K562 (cell line): Measurements from ENCODE around the gene KCTD21. TPM values are rescaled to one million over a fixed set of nuclear protein-coding genes. Genes with fewer than 3 reads are reported as not detected.

ENCODE experiments used
- ATAC-seq: fragments of 200-7000 bp; cut with Tn5 transposase; 3 replicates; pipeline ENCODE4 v1.9.1; 2020; ENCODE audit warnings: moderate library complexity
- BruUV-seq: library from RNA; stranded (reverse); fragments of 400-500 nt; replicated peaks from 2 replicates; lab custom pipeline; 2021; lab: Mats Ljungman, UMichigan
- CTCF ChIA-PET: fragments of 300-600 bp; formaldehyde crosslinking; extraction: SDS; loops from one replicate; lab custom pipeline; 2021; ENCODE audit warnings: low intra/inter-chr PET ratio; lab: Yijun Ruan, JAX
- POLR2A ChIA-PET: fragments of 300-600, 350-650 bp; sonication (Branson Sonifier 250); formaldehyde crosslinking; extraction: SDS; loops from one replicate; lab custom pipeline; 2021; ENCODE audit warnings: antibody characterized with exemption, inconsistent platforms; lab: Yijun Ruan, JAX
- DNase-seq, 4 experiments: peaks; one replicate each; pipeline versions ENCODE4 v3.0.0 to v3.0.0-alpha.2; 2011 to 2018; ENCODE audit warnings: low spot score in 3 of 4, mixed read lengths in 3 of 4; ENCODE audit errors: extremely low read depth in 1 of 4
- FAIRE-seq: peaks from 2 replicates; lab custom pipeline; 2011; peaks lifted over from hg19 to GRCh38; lab: Jason Lieb, UNC
- H2AFZ ChIP-seq: 2 replicates; pipeline ENCODE4 v1.6.0; 2011; ENCODE audit warnings: low read depth, low read length, control low read depth, inconsistent platforms
- H3K27ac ChIP-seq: fragments of 200-600 bp; 3 replicates; pipeline ENCODE4 v1.8.0; 2011; ENCODE audit warnings: low read depth, mild to moderate bottlenecking, control low read depth, inconsistent platforms, low read length, moderate library complexity, mixed read lengths; ENCODE audit errors: extremely low read depth
- H3K27me3 ChIP-seq, 2 experiments: fragments of 300-600 bp in 1 of 2; 2 replicates in 1 of 2; 3 replicates in 1 of 2; pipeline versions ENCODE4 v1.6.0 to v1.8.0; 2011; ENCODE audit warnings: inconsistent platforms in 2 of 2, low read length in 2 of 2, mild to moderate bottlenecking in 1 of 2, mixed read lengths in 1 of 2, moderate library complexity in 1 of 2; ENCODE audit not compliant: control insufficient read depth in 2 of 2, insufficient read depth in 2 of 2
- H3K36me3 ChIP-seq: fragments of 300-600 bp; 3 replicates; pipeline ENCODE4 v1.8.0; 2011; ENCODE audit warnings: mild to moderate bottlenecking, low read length, inconsistent platforms; ENCODE audit not compliant: control insufficient read depth, insufficient read depth
- H3K4me1 ChIP-seq, 2 experiments: fragments of 200-600 bp in 1 of 2; replicated peaks in 1 of 2; 2 replicates in 1 of 2; 3 replicates in 1 of 2; pipeline versions ENCODE4 v1.5.1 to v1.8.0; 2011; ENCODE audit warnings: inconsistent platforms in 2 of 2, low read length in 2 of 2, mild to moderate bottlenecking in 1 of 2, mixed read lengths in 1 of 2, moderate library complexity in 1 of 2; ENCODE audit not compliant: control insufficient read depth in 2 of 2, insufficient read depth in 2 of 2
- H3K4me2 ChIP-seq: 2 replicates; pipeline ENCODE4 v1.6.1; 2011; ENCODE audit warnings: low read length, control low read depth, inconsistent platforms, mixed read lengths; ENCODE audit not compliant: insufficient read depth
- H3K4me3 ChIP-seq: fragments of 200-600 bp; sonication (generic), shearing (Covaris generic); 2 replicates; pipeline ENCODE4 v1.5.1; 2016; ENCODE audit warnings: control low read depth, inconsistent platforms
- H3K79me2 ChIP-seq: fragments of 200-600 bp; 3 replicates; pipeline ENCODE4 v1.8.0; 2011; ENCODE audit warnings: low read length, inconsistent platforms; ENCODE audit not compliant: control insufficient read depth, insufficient read depth
- H3K9ac ChIP-seq, 2 experiments: 2 replicates each; pipeline versions ENCODE4 v1.6.0 to v1.6.1; 2011; ENCODE audit warnings: low read depth in 2 of 2, low read length in 2 of 2, control low read depth in 1 of 2, inconsistent platforms in 1 of 2, mild to moderate bottlenecking in 1 of 2, mixed read lengths in 1 of 2; ENCODE audit not compliant: insufficient read depth in 1 of 2
- H3K9me1 ChIP-seq: one replicate; pipeline ENCODE4 v1.6.0; 2011; ENCODE audit warnings: inconsistent platforms, mild to moderate bottlenecking, low read length, moderate library complexity; ENCODE audit not compliant: control insufficient read depth, insufficient read depth
- H3K9me3 ChIP-seq: replicated peaks from 2 replicates; pipeline ENCODE4 v1.5.1; 2011; ENCODE audit warnings: low read depth, low read length, inconsistent platforms; ENCODE audit not compliant: control insufficient read depth, insufficient read depth
- H4K20me1 ChIP-seq: replicated peaks from 2 replicates; pipeline ENCODE4 v1.6.1; 2011; ENCODE audit warnings: low read length, inconsistent platforms, mixed read lengths; ENCODE audit not compliant: control insufficient read depth, insufficient read depth
- DACH1 ChIP-seq: fragments of 450-650 bp; IDR thresholded peaks from 2 replicates; pipeline ENCODE4 v1.6.1; 2018; ENCODE audit not compliant: partially characterized antibody
- MEF2D ChIP-seq: conservative IDR thresholded peaks from 2 replicates; pipeline ENCODE4 v1.6.1; 2016; ENCODE audit warnings: low read depth, missing genetic modification characterization, missing compliant biosample characterization
- MYBL2 ChIP-seq, 2 experiments: fragments of 450-650 bp in 1 of 2; sonication (generic) in 1 of 2; formaldehyde crosslinking in 1 of 2; IDR thresholded peaks; 2 replicates each; pipeline versions ENCODE4 v1.6.1 to v1.8.1; 2017 to 2022; ENCODE audit warnings: borderline replicate concordance in 1 of 2, inconsistent platforms in 1 of 2, low read depth in 1 of 2, mild to moderate bottlenecking in 1 of 2, missing genetic modification reagents in 1 of 2, moderate library complexity in 1 of 2
- PML ChIP-seq: IDR thresholded peaks from 2 replicates; pipeline ENCODE4 v1.6.1; 2012; ENCODE audit warnings: low read length, inconsistent platforms
- SRSF3 ChIP-seq: fragments of 200-400 bp; formaldehyde crosslinking; IDR thresholded peaks from 2 replicates; pipeline ENCODE4 v1.6.1; 2016; ENCODE audit warnings: mild to moderate bottlenecking, low read length, moderate library complexity; ENCODE audit not compliant: insufficient read depth
- ZBTB17 ChIP-seq: fragments of 450-650 bp; formaldehyde crosslinking; IDR thresholded peaks from 2 replicates; pipeline ENCODE4 v1.4.0; 2020; ENCODE audit warnings: mild to moderate bottlenecking
- ZKSCAN3 ChIP-seq: fragments of 250-450 bp; sonication (Bioruptor Pico); IDR thresholded peaks from 2 replicates; pipeline ENCODE4 v1.4.0; 2020
- WGBS: fragments of 100-300 bp; shearing (Covaris generic); methylation state at CpG from one replicate; pipeline ENCODE4 v1.1.6; 2016; ENCODE audit warnings: low coverage, mixed read lengths; ENCODE audit not compliant: insufficient coverage; ENCODE audit errors: missing lambda C conversion rate; 5-methylcytosine and 5-hydroxymethylcytosine counted together
- in situ Hi-C: fragments of 300-500 bp; cut with MboI; formaldehyde crosslinking; loops from 4 replicates; pipeline ENCODE4 v1.15.0; 2018; ENCODE audit warnings: inconsistent platforms, mixed read lengths
- intact Hi-C: fragments of 100-400 bp; cut with micrococcal nuclease; formaldehyde crosslinking; loops from 2 replicates; pipeline ENCODE4 v1.14.2; 2022
- polyA plus RNA-seq, 8 experiments: library from polyadenylated mRNA; depleted of rRNA in 4 of 8; stranded (reverse) in 5 of 8; unstranded in 3 of 8; fragments of >200 nt; fragmentation: Nextera tagmentation in 2 of 8; fragmentation: Illumina TruSeq in 1 of 8; extraction: Ambion mirVana in 2 of 8; extraction: Trizol in 1 of 8; gene quantifications; 2 replicates each; pipeline versions ENCODE4 v1.2.1 to v1.2.3, GENCODE V29; 2011 to 2014; ENCODE audit warnings: inconsistent platforms in 1 of 8, missing spikeins in 1 of 8
- total RNA-seq, 7 experiments: library from RNA; depleted of rRNA in 6 of 7; stranded (reverse); fragments of >200 nt in 6 of 7; fragmentation: Illumina TruSeq in 2 of 7; extraction: Trizol in 2 of 7; gene quantifications; 2 replicates each; pipeline versions ENCODE4 v1.2.1 to v1.2.3, GENCODE V29; 2011 to 2021; ENCODE audit warnings: low replicate concordance in 1 of 7
- TF ChIP-seq, protein P1 (sequence below): fragments of 250-450 bp; sonication (Bioruptor Pico); IDR thresholded peaks from 2 replicates; pipeline ENCODE4 v1.8.0; 2021; ENCODE audit warnings: moderate library complexity, mild to moderate bottlenecking, inconsistent platforms
- TF ChIP-seq, protein P2 (sequence below), 2 experiments: fragments of 450-650 bp; conservative IDR thresholded peaks; 2 replicates each; pipeline ENCODE4 v1.6.1; 2017; ENCODE audit warnings: mild to moderate bottlenecking in 2 of 2, moderate library complexity in 2 of 2
- TF ChIP-seq, protein P3 (sequence below), 2 experiments: fragments of 450-650 bp; IDR thresholded peaks; 2 replicates each; pipeline ENCODE4 v1.6.1; 2016

KCTD21 gene
- total and polyA plus RNA-seq, 9 of the 15 experiments (the other 6 are each of a cell fraction or from before 2014, with no cell fraction given): 0.34 to 5.4 (median 1.9) TPM

DNA sequence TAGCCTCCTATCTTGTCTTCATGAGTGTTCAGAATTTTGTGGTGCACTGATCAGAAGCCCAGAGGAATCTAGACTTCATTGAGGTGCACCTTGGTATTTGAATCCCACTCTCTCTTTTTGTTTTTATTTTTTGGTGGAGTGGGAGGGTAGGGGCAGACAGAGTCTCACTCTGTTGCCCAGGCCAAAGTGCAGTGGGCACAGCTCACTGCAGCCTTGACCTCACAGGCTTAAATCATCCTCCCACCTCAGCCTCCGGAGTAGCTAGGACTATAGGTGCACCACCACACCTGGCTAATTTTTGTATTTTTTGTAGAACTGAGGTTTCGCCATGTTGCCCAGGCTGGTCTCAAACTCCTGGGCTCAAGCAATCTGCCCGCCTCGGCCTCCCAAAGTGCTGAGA is 38.1 kb downstream of the KCTD21 start:
- Histone ChIP-seq H3K4me2 (no peak overlapping the region), H3K9me1 (no peaks in the 10 kb centered on the region), H3K4me3 (no peak overlapping the region), H3K79me2 (no peaks in the 10 kb centered on the region), H3K9me3 (no peaks in the 10 kb centered on the region), H3K36me3 (no peaks in the 10 kb centered on the region), H2AFZ (no peak overlapping the region), H4K20me1 (no peaks in the 10 kb centered on the region), H3K9ac (no peak overlapping the region), H3K4me1 (no peaks in the 10 kb centered on the region), H3K27me3 (no peaks in the 10 kb centered on the region), H3K27ac (no peak overlapping the region)
- ChIA-PET CTCF (no interaction called here), POLR2A (interaction anchor here (1.5 kb wide), 1 partner anchor 11 kb away, joined by 4 read pairs; the partner anchor contains the start of gene ALG8)
- no peak for DNase-seq
- 74% methylated on average over 4 of the region's 4 CpGs for WGBS
- in situ Hi-C loops: no loop called here
- intact Hi-C loops: no loop called here
- no peak for ATAC-seq
- no TSS peak for BruUV-seq
- TF ChIP-seq ZBTB17 (CRISPR knock-in tag) (no peak), ZKSCAN3 (no peak), MYBL2 (IDR thresholded peaks at IDR 0.05; ENCODE audit: low read depth) (no peak), MYBL2 (CRISPR knock-in tag; IDR thresholded peaks at IDR 0.05; ENCODE audit: borderline replicate concordance) (no peak), DACH1 (no peak), SRSF3 (no peak), PML (no peak), MEF2D (tag) (no peak)
- TF ChIP-seq, protein P1, sequence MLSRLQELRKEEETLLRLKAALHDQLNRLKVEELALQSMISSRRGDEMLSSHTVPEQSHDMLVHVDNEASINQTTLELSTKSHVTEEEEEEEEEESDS (CRISPR knock-in tag): no peak
- TF ChIP-seq, protein P2, sequence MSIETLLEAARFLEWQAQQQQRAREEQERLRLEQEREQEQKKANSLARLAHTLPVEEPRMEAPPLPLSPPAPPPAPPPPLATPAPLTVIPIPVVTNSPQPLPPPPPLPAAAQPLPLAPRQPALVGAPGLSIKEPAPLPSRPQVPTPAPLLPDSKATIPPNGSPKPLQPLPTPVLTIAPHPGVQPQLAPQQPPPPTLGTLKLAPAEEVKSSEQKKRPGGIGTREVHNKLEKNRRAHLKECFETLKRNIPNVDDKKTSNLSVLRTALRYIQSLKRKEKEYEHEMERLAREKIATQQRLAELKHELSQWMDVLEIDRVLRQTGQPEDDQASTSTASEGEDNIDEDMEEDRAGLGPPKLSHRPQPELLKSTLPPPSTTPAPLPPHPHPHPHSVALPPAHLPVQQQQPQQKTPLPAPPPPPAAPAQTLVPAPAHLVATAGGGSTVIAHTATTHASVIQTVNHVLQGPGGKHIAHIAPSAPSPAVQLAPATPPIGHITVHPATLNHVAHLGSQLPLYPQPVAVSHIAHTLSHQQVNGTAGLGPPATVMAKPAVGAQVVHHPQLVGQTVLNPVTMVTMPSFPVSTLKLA (conservative IDR thresholded peaks at IDR 0.05): no peak
- TF ChIP-seq, protein P3, sequence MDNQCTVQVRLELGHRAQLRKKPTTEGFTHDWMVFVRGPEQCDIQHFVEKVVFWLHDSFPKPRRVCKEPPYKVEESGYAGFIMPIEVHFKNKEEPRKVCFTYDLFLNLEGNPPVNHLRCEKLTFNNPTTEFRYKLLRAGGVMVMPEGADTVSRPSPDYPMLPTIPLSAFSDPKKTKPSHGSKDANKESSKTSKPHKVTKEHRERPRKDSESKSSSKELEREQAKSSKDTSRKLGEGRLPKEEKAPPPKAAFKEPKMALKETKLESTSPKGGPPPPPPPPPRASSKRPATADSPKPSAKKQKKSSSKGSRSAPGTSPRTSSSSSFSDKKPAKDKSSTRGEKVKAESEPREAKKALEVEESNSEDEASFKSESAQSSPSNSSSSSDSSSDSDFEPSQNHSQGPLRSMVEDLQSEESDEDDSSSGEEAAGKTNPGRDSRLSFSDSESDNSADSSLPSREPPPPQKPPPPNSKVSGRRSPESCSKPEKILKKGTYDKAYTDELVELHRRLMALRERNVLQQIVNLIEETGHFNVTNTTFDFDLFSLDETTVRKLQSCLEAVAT (IDR thresholded peaks at IDR 0.05): no peak
- no peak for FAIRE-seq
